Endodermal cell (in vitro differentiated cells): ENCODE data around the gene GHRH. TPM values are rescaled to one million over a fixed set of nuclear protein-coding genes. Genes with fewer than 3 reads are reported as not detected.

Source experiments
- DNase-seq: peaks from one replicate; pipeline ENCODE4 v3.0.0-alpha.2; 2017
- H3K27ac ChIP-seq: 2 replicates; pipeline ENCODE4 v1.5.1; 2013; ENCODE audit warnings: mild to moderate bottlenecking, low read depth, low read length, moderate library complexity
- H3K27me3 ChIP-seq: 2 replicates; pipeline ENCODE4 v1.6.1; 2013; ENCODE audit warnings: mild to moderate bottlenecking, low read length, moderate library complexity; ENCODE audit not compliant: insufficient read depth, control insufficient read depth, poor library complexity, severe bottlenecking
- H3K36me3 ChIP-seq: 2 replicates; pipeline ENCODE4 v1.7.0; 2013; ENCODE audit warnings: mild to moderate bottlenecking, low read length, moderate library complexity; ENCODE audit not compliant: control insufficient read depth, insufficient read depth
- H3K4me1 ChIP-seq: one replicate; pipeline ENCODE4 v1.7.0; 2013; ENCODE audit warnings: low read length; ENCODE audit not compliant: control insufficient read depth, insufficient read depth
- H3K4me3 ChIP-seq: 2 replicates; pipeline ENCODE4 v1.5.1; 2013; ENCODE audit warnings: mild to moderate bottlenecking, low read length, moderate library complexity
- H3K9ac ChIP-seq: 2 replicates; pipeline ENCODE4 v1.6.1; 2013; ENCODE audit warnings: mild to moderate bottlenecking, low read length, moderate library complexity; ENCODE audit not compliant: poor library complexity, severe bottlenecking; ENCODE audit errors: extremely low read depth
- H3K9me3 ChIP-seq: 2 replicates; pipeline ENCODE4 v1.6.1; 2013; ENCODE audit warnings: mild to moderate bottlenecking, low read length, moderate library complexity; ENCODE audit not compliant: control insufficient read depth
- H3K27ac Mint-ChIP-seq: 2 replicates; pipeline ENCODE4 v1.8.0; 2020; ENCODE audit warnings: mixed read lengths
- H3K27me3 Mint-ChIP-seq: 2 replicates; pipeline ENCODE4 v1.8.0; 2021; ENCODE audit warnings: mild to moderate bottlenecking, mixed read lengths; ENCODE audit not compliant: insufficient read depth
- H3K36me3 Mint-ChIP-seq: 2 replicates; pipeline ENCODE4 v1.8.0; 2020; ENCODE audit warnings: low read depth, mixed read lengths
- H3K4me1 Mint-ChIP-seq: 2 replicates; pipeline ENCODE4 v1.8.0; 2020; ENCODE audit warnings: mixed read lengths
- H3K4me3 Mint-ChIP-seq: 2 replicates; pipeline ENCODE4 v1.8.0; 2020; ENCODE audit warnings: mild to moderate bottlenecking, moderate library complexity, mixed read lengths
- H3K9me3 Mint-ChIP-seq: 2 replicates; pipeline ENCODE4 v1.8.0; 2020; ENCODE audit warnings: mild to moderate bottlenecking, mixed read lengths
- CTCF ChIP-seq: fragments of 200-600 bp; sonication (generic); conservative IDR thresholded peaks from 2 replicates; pipeline ENCODE4 v1.5.0; 2021; ENCODE audit warnings: antibody characterized with exemption, mild to moderate bottlenecking
- WGBS, 2 experiments: methylation state at CpG; one replicate each; pipeline versions ENCODE4 v1.1.5 to v1.1.7; 2013; ENCODE audit warnings: missing lambda C conversion rate in 2 of 2, mixed read lengths in 1 of 2; ENCODE audit not compliant: insufficient coverage in 1 of 2, insufficient read length in 1 of 2; 5-methylcytosine and 5-hydroxymethylcytosine counted together
- total RNA-seq, 2 donors: library from RNA; stranded (reverse); fragmentation: NEBNext Ultra II Directional in 1 of 2; extraction: Animal tissue kit (Norgen Biotek cat#: 25700) in 1 of 2; gene quantifications; 2 replicates in 1 of 2; 3 replicates in 1 of 2; pipeline ENCODE4 v1.2.1, GENCODE V29; 2021

GHRH gene
- total RNA-seq, 2 donors from 2014 or later: not detected

- peaks cover 14% of the 10 kb centered on the region for H3K4me1 ChIP-seq
- H3K4me3 ChIP-seq: no peak overlapping the region
- peaks cover 25% of the 10 kb centered on the region for H3K9me3 ChIP-seq
- no peak for TF ChIP-seq CTCF
- Mint-ChIP-seq H3K27ac (no peak overlapping the region), H3K4me3 (no peak overlapping the region), H3K27me3 (no peaks in the 10 kb centered on the region), H3K4me1 (peaks cover 22% of the 10 kb centered on the region), H3K9me3 (peaks cover 21% of the 10 kb centered on the region), H3K36me3 (peaks cover 38% of the 10 kb centered on the region)
- H3K27me3 ChIP-seq: no peaks in the 10 kb centered on the region
- H3K9ac ChIP-seq: no peak overlapping the region
- 97 to 100% methylated on average over 5 to 10 of the region's 11 CpGs for WGBS, 2 experiments
- no peak for DNase-seq
- H3K36me3 ChIP-seq: peaks cover 36% of the 10 kb centered on the region
- no peak overlapping the region for H3K27ac ChIP-seq
Measured at GRCh38 chr20:37293301-37293943, 31.8 kb upstream of the GHRH start.

GRCh38 chr20:37291724-37292126, 30.1 kb upstream of the GHRH start:
- peaks cover 21% of the 10 kb centered on the region for H3K9me3 Mint-ChIP-seq
- WGBS, 2 experiments: 88 to 95% methylated on average over 5 to 6 of the region's 6 CpGs
- no peak for TF ChIP-seq CTCF
- H3K4me3 Mint-ChIP-seq: peak overlapping the region; percentile 74
- no peak overlapping the region for H3K9ac ChIP-seq
- no peak overlapping the region for H3K27ac Mint-ChIP-seq
- peaks cover 25% of the 10 kb centered on the region for H3K9me3 ChIP-seq
- peaks cover 21% of the 10 kb centered on the region for H3K4me1 Mint-ChIP-seq
- H3K27me3 ChIP-seq: no peaks in the 10 kb centered on the region
- peaks cover 34% of the 10 kb centered on the region for H3K36me3 ChIP-seq
- no peak overlapping the region for H3K27ac ChIP-seq
- DNase-seq: no peak
- H3K4me3 ChIP-seq: peak overlapping the region; percentile 95
- H3K4me1 ChIP-seq: peaks cover 14% of the 10 kb centered on the region
- H3K27me3 Mint-ChIP-seq: peaks cover 10% of the 10 kb centered on the region
- peaks cover 32% of the 10 kb centered on the region for H3K36me3 Mint-ChIP-seq

GRCh38 chr20:37290158-37290810, 28.7 kb upstream of the GHRH start:
- Histone ChIP-seq H3K36me3 (peaks cover 34% of the 10 kb centered on the region), H3K4me1 (peaks cover 1% of the 10 kb centered on the region), H3K9ac (peak overlapping the region; percentile 93), H3K4me3 (peak overlapping the region; percentile 95), H3K27ac (peak overlapping the region; percentile 86), H3K9me3 (peaks cover 25% of the 10 kb centered on the region), H3K27me3 (no peaks in the 10 kb centered on the region)
- peak overlapping the region; percentile 74 for H3K4me3 Mint-ChIP-seq
- H3K9me3 Mint-ChIP-seq: peaks cover 21% of the 10 kb centered on the region
- H3K27me3 Mint-ChIP-seq: peaks cover 10% of the 10 kb centered on the region
- H3K36me3 Mint-ChIP-seq: peaks cover 32% of the 10 kb centered on the region
- DNase-seq: no peak
- WGBS, 2 experiments: 76 to 78% methylated on average over 15 to 21 of the region's 21 CpGs
- no peak for TF ChIP-seq CTCF
- H3K4me1 Mint-ChIP-seq: peaks cover 10% of the 10 kb centered on the region
- H3K27ac Mint-ChIP-seq: peak overlapping the region; percentile 98
